Stimulated activated CD8-positive, alpha-beta memory T cell treated with anti-CD3 and anti-CD28 coated beads, Interleukin-15, amount 100 ng/mL, for 48 hours (primary cell): ENCODE measurements around the gene TMPRSS9.

Experiments
- DNase-seq, 2 donors: peaks; one replicate each; pipeline ENCODE4 v3.0.0-alpha.2; 2020; ENCODE audit warnings: low read depth in 2 of 2

Gene TMPRSS9

DNA sequence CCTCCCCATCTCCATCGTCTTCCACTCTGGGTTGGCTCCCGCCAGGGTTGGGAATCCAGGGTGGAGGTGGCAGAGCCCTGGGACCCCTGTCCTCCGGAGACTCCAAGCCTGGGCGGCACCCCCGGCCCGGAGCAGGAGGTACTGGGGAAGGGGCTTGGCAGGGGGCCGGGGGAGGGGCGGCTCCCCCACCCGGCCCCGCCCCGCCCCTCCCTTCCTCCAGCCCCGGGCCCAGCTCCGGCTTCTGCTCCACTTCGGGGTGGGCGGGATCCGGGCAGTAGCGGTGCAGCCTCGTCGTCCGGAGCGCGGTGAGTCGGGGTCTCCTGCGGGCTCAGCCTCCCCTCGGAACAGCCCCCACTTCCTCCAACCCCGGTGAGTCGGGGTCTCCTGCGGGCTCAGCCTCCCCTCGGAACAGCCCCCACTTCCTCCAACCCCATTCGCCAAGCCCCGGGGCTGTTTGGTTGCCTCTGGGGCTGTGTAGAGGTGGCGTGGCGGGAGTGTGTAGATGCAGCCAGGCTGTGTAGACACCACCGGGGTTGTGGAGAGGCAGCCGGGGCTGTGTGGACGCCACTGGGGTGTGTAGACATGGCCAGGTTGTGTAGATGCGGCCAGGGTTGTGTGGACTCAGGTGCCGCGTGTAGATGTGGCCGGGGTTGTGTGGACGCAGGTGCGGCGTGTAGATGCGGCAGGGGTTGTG, at the start of gene TMPRSS9:
Gene TMPRSS9 (plus strand): TSS at position 274 of the 694 bp plus-strand sequence. CDS start 29,521 bp downstream, outside the sequence.
- no peak for DNase-seq

GRCh38 chr19:2311093-2311492, 49.0 kb upstream of the TMPRSS9 start:
- DNase-seq = no peak

DNA sequence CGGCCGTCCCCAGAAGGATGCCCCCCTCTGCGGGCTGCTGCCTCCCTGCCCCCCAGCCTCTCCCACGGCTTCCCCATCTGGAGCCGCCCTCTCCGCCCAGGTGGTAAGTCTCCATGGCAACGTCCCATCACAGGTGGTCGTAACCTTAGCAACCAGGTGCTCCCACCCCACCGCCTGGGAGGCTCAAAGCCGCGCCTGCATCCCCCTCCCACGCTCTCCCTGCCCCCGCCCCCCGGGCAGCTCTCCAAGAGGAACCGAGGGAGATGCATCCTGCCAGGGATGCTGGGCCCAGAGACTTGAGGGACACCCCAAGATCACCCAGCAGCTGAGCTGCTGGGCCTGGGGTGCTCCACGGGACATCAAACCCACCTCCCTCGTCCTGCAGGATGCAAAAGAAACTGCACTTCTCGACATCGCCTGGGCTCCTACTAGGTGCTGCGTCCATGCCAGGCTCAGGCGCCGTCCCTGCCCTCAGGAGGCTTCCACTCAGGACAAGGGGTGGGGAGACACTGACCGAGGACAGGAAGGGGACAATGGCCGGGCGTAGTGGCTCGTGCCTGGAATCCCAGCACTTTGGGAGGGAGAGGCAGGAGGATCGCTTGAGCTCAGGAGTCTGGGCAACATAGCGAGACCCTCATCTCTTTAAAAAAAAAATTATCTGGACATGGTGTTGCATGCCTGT, 47.1 kb upstream of the TMPRSS9 start:
- DNase-seq = no peak

DNA sequence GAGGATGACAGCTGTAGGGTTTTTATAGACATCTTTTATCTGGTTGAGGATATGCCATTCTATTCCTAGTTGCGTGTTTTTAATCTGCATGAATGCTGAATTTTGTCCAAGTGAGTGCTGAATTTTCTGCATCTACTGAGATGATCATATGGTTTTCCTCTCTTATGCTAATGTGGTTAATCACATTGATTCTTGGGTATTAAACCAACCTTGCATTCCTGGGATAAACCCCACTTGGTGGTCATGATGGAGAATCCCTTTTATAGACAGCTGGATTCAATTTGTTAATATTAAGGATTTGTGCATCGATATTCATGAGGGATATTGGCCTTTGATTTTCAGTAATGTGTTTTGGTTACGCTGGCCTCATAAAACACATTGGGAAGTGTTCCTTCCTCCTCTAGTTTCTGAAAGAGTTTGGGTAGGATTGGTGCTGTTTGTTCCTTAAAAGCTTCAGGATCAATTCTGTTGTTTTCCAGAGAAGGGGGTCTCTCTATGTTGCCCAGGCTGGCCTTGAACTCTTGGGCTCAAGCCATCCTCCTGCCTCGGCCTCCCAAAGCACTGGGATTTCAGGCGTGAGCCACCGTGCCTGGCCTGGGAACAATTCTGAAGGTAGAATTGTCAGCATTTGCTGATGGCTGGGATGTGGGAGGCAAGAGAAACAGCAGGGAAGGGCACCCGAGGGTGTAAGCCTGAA, 44.8 kb upstream of the TMPRSS9 start:
- DNase-seq = no peak

DNA sequence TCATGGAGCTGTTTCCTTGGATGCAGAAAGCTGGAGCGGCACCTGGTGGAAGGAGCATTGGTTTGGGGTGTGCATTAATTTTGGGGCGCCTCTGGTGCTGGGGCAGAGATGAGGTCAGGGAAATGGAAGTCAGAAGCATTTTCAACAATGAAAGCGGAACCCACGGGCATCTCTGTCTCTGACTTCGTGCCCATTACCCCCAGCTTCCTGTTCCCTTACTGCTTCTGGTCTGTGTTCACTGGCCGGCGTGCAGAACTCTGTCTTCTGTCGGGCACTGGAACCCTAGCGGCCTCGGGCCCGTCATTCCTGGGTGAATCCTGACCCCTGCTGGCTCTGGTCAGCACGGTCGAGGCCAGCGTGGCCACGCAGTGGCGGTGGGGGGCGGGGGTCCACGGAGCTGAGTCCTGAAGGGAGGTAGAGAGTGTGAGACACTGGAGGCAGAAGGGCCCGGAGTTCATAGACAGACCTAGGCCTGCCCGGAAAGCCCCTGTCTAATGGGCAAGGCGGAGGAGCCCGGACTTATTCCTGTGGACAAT, 44.2 kb upstream of the TMPRSS9 start:
- DNase-seq = no peak

- DNase-seq = no peak
Measured at GRCh38 chr19:2317300-2317699, 42.8 kb upstream of the TMPRSS9 start.

GRCh38 chr19:2317756-2318155, 42.3 kb upstream of the TMPRSS9 start:
- no peak for DNase-seq

DNA sequence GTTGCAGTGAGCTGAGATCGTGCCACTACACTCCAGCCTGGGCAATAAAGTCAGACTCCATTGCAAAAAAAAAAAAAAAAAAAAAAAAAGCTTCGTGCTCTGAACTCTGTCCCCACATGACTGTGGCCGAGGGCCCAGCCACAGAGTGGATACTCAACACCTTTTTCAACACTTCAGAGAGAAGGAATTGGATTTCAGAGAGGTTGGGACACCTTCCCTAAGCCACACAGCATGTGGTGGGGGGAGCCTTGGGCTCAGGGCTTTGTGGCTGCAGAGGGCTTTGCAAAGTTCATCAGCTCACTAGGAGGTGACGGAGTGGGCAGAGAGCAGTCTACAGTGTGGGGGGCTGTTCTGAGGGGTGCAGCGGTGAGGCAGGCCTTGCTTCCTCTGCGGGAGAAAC, 41.1 kb upstream of the TMPRSS9 start:
- DNase-seq = no peak

DNA sequence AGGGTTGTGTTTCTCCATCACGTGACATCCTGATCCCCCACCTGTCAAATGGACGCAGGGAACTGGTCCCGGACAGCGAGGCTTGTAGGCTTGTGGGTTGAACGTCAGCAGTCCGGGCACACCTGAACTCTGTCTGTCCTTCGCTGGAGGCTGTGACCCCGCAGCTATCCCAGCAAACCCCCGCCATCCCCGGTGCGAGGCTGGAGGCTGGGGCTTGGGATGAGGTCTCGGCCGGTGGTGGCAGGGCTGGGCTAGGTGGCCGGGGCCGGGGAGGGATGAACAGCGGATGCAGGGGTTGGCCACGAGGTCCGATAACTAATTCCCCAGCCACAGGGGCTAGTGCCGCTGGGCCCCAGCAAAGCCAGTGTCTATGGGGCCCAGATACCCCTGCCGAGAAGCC, 40.5 kb upstream of the TMPRSS9 start:
- no peak for DNase-seq

- DNase-seq = no peak
Measured at GRCh38 chr19:2320049-2320448, 40.0 kb upstream of the TMPRSS9 start.

- DNase-seq = no peak
Measured at GRCh38 chr19:2320939-2321338, 39.1 kb upstream of the TMPRSS9 start.

DNA sequence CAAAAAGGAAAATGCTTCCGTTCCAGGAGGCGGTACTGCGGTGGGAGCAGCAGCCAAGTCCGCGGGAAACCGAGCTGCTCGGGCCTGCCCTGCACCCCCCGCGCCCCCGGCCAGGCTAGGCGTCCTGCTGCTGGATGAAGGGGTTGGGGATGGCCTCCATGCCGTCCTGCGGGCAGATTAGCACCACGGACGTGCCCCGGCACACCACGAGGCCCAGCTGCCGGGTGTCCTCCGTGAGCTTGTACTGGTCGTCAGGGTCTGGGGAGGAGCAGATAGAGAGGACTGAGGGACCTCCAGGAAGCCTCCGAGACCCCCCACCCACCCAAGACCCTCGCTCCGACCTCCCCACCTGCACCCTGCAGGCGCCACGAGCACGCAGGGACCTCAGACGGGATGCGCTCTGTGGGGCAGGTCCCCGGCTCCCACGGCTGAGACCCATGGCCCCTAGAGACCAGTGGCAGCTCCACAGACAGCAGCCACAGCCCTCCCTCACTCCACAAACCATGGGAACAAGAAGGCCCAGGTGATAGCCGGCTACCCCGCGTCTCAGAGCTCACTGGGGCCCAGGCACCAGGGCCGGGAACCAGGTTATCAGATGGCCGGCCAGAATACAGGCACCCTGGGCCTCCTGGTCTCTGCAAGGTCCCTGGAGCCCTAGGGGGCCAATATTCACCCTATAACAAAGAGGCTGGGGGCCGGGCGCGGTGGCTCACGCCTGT, 38.3 kb upstream of the TMPRSS9 start:
- DNase-seq = no peak

- no peak for DNase-seq
Measured at GRCh38 chr19:2323707-2324106, 36.4 kb upstream of the TMPRSS9 start.

- no peak for DNase-seq
Measured at GRCh38 chr19:2324220-2324948, 35.7 kb upstream of the TMPRSS9 start.

- DNase-seq = no peak
Measured at GRCh38 chr19:2325281-2326046, 34.6 kb upstream of the TMPRSS9 start.

DNA sequence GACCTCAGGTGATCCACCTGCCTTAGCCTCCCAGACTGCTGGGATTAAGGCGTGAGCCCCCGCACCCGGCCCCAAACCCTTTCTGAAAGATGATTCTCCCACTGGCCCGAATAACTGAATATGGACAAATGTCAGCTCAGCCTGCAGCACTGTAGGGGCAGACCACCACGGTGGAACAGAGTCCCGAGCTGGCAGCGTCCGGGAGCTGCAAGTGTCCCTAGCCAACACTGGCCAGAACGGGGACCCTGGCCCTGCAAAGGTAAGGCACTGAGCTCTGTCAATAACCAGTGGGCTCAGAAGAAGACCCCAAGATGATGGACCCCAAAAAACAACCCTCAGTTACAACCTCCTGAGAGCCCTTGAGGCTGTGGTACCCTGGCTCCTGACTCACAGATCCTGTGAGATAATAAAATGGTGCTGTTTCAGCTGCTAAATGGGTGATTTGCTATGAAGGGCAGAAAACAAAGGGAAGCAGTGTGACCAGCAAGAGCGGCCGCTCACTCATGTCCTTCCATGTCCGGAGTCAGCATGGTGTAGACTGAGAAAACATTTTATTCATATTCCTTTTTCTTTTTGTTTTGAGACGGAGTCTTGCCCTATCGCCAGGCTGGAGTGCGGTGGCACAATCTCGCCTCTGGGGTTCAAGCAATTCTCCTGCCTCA, 33.2 kb upstream of the TMPRSS9 start:
- no peak for DNase-seq

GRCh38 chr19:2327773-2328400, 32.2 kb upstream of the TMPRSS9 start:
- peak; percentile 40 to 50 for DNase-seq

- peak; percentile 87 to 89 for DNase-seq
Measured at GRCh38 chr19:2328401-2329148, 31.5 kb upstream of the TMPRSS9 start, which contains the start of the genes LSM7 and SPPL2B. Gene LSM7 (minus strand): TSS chr19:2328586. CDS start chr19:2328566, 20 bp downstream. Gene SPPL2B (plus strand): TSS chr19:2328684. CDS start chr19:2328710, 26 bp downstream.

- no peak for DNase-seq
Measured at GRCh38 chr19:2329149-2329478, 31.0 kb upstream of the TMPRSS9 start.
